ENCODE measurements around the gene LURAP1L. TPM values are rescaled to one million over a fixed set of nuclear protein-coding genes. Genes with fewer than 3 reads are reported as not detected.

LURAP1L gene
- total and polyA plus RNA-seq, 2 of the 4 experiments (the other 2 are of a cell fraction) = 6.1 to 10.6 TPM

GRCh38 chr9:12785941-12786340 lies 11.1 kb downstream of the LURAP1L start:
- ATAC-seq (ENCODE audit: low read depth) = no peak
- H4K20me1 ChIP-seq (ENCODE audit: insufficient read depth, low read length) = no peaks in the 10 kb centered on the region
- POLR2A ChIA-PET (ENCODE audit: unreplicated experiment) = no interaction called here

More at GRCh38 chr9:12785941-12786340, 11.1 kb downstream of the LURAP1L start:
- CTCF ChIA-PET = interaction anchor here (1.4 kb wide), 1 partner anchor 10 kb away, joined by 4 read pairs; no protein-coding TSS in a partner anchor
- no peak overlapping the region for H2AK9ac ChIP-seq (replicated peaks; ENCODE audit: low read depth, low read length, poor library complexity)
- no peaks in the 10 kb centered on the region for H3K27me3 ChIP-seq (ENCODE audit: control insufficient read depth, insufficient read depth, low read length)
- H3K27ac ChIP-seq (ENCODE audit: insufficient read depth, low read length) = no peak overlapping the region
- H3K9me1 ChIP-seq (ENCODE audit: insufficient read depth, low read length) = peaks cover 11% of the 10 kb centered on the region; the same call in 1 of the 2 replicates
- BruUV-seq (replicated peaks) = no TSS peak
- no peak overlapping the region for H3K14ac ChIP-seq (replicated peaks; ENCODE audit: low read depth, low read length)
- no peak overlapping the region; the same call in 1 of the 2 replicates for H3K18ac ChIP-seq (ENCODE audit: low read depth, low read length)
- no peak overlapping the region for H2AK5ac ChIP-seq (ENCODE audit: low read depth, low read length)
- H4K5ac ChIP-seq (ENCODE audit: low read depth, low read length) = no peak overlapping the region; the same call in 1 of the 2 replicates
- no peak overlapping the region for H3K4ac ChIP-seq (ENCODE audit: low read depth, low read length)
- in situ Hi-C loops (cut with MboI; ENCODE audit: low sequenced_read_pairs) = no loop called here
- TF ChIP-seq RFX5 (IDR thresholded peaks at IDR 0.05; ENCODE audit: low read depth, low read length) (no peak), POLR2A (IDR thresholded peaks at IDR 0.05; ENCODE audit: low read depth, low read length) (no peak), FOS (IDR thresholded peaks at IDR 0.05; ENCODE audit: low read depth, low read length) (no peak), CTCF (conservative IDR thresholded peaks at IDR 0.05; ENCODE audit: low read depth, low read length) (no peak), SMC3 (IDR thresholded peaks at IDR 0.05; ENCODE audit: low read depth, low read length) (no peak), ELK1 (IDR thresholded peaks at IDR 0.05; ENCODE audit: borderline replicate concordance, low read depth, low read length) (no peak), RCOR1 (IDR thresholded peaks at IDR 0.05; ENCODE audit: insufficient replicate concordance, low read length) (no peak), MXI1 (IDR thresholded peaks at IDR 0.05; ENCODE audit: borderline replicate concordance, low read depth, low read length) (no peak), RAD21 (IDR thresholded peaks at IDR 0.05; ENCODE audit: low read length) (no peak), CEBPB (IDR thresholded peaks at IDR 0.05; ENCODE audit: low read depth, low read length) (no peak), NFE2L2 (IDR thresholded peaks at IDR 0.05; ENCODE audit: low read depth, low read length) (no peak), MAFK (IDR thresholded peaks at IDR 0.05; ENCODE audit: low read depth, low read length) (no peak), USF2 (IDR thresholded peaks at IDR 0.05; ENCODE audit: low read depth, low read length) (no peak), BHLHE40 (IDR thresholded peaks at IDR 0.05; ENCODE audit: low read depth, low read length) (no peak), MAZ (IDR thresholded peaks at IDR 0.05; ENCODE audit: borderline replicate concordance, low read depth, low read length) (no peak), CHD1 (IDR thresholded peaks at IDR 0.05; ENCODE audit: low read depth, low read length) (no peak)
- H2BK20ac ChIP-seq (ENCODE audit: low read depth, low read length) = no peak overlapping the region
- H3K36me3 ChIP-seq (ENCODE audit: control insufficient read depth, insufficient read depth, low read length) = 0 out of 2 replicates have a peak, but pooled peaks cover 1% of the 10 kb centered on the region
- H3K4me1 ChIP-seq (ENCODE audit: control insufficient read depth, insufficient read depth, low read length) = peaks cover 11% of the 10 kb centered on the region
- H2BK5ac ChIP-seq (ENCODE audit: low read depth, low read length, poor library complexity, severe bottlenecking) = no peak overlapping the region
- H3K9ac ChIP-seq (ENCODE audit: low read depth, low read length) = no peak overlapping the region
- H3K4me3 ChIP-seq (ENCODE audit: insufficient read depth, low read depth, low read length) = no peak overlapping the region
- H3K4me2 ChIP-seq (ENCODE audit: low read depth, low read length) = no peak overlapping the region
- no peak overlapping the region for H3K23ac ChIP-seq (ENCODE audit: low read depth, low read length)
- no peak overlapping the region for H4K91ac ChIP-seq (ENCODE audit: insufficient read depth, low read depth, low read length)
- H3K9me3 ChIP-seq (ENCODE audit: control insufficient read depth, insufficient read depth, low read length) = no peaks in the 10 kb centered on the region
- dilution Hi-C loops (cut with HindIII; ENCODE audit: low sequenced_read_pairs, unreplicated experiment) = no loop called here
- intact Hi-C loops (cut with micrococcal nuclease) = no loop called here
- DNase-seq = no peak
- peaks cover 10 to 14% of the 10 kb centered on the region in 2 experiments; a peak in 3 of 4 replicates for H3K79me1 ChIP-seq (ENCODE audit: low read depth in 1 of 2, low read length in 2 of 2)
- H2AFZ ChIP-seq (replicated peaks; ENCODE audit: low read length, poor library complexity) = no peak overlapping the region
- H2BK120ac ChIP-seq (ENCODE audit: low read depth, low read length) = peak overlapping the region; percentile 91; the same call in 1 of the 2 replicates
- H4K8ac ChIP-seq (ENCODE audit: low read depth in 2 of 2, low read length in 2 of 2) = 0 out of 4 replicates have a peak overlapping the region, but pooled peaks of 1 of the 2 experiments have one; percentile 9
- no peak overlapping the region for H2BK15ac ChIP-seq (ENCODE audit: low read depth, low read length)
- no peak overlapping the region for H3K56ac ChIP-seq (ENCODE audit: extremely low read depth, insufficient read depth, low read length)

All from IMR-90 (cell line).